ENCODE measurements around the gene COL5A3.
"Not testable (repeated sequence)": the region's sequence is repeated elsewhere in the genome, so short reads cannot be mapped to it uniquely, and the experiment has no call there.

Gene COL5A3

DNA sequence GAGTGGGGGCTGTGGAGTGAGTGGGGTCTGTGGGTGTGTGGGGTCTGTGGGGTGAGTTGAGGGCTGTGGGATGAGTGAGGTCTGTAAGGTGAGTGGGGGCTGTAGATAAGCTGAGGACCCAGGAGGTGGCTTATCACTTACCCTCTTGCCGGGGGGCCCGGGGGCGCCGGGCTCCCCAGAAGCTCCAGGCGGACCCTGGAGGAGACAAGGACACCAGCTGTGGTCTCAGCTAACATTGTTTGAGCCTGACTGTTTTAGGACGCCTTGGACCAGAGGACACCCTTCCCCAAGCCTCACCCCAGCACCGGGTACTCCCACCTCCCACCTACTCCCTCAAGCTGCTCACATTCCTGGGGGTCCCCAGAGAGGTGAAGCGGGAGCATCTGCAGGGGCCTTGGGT lies 39.8 kb downstream of the COL5A3 start:
- no peak for DNase-seq (ENCODE audit: low read depth)

DNA sequence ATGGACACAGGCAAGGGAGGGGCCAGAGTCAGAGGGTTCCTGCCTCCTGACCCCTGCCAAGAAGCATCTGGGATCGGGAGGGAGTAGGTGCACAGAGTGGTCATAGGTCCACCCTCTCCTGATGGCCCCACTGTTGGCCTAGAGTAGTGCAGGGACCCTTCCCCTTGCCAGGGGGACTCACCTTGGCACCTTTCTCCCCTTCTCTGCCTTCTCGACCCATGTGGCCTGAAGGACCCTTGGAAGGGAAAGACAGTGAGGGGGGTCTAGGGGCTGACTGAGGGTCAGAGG lies 40.7 kb downstream of the COL5A3 start:
- DNase-seq (ENCODE audit: low read depth) = no peak

GRCh38 chr19:9968820-9969687 lies 41.2 kb downstream of the COL5A3 start:
- no peak for DNase-seq (ENCODE audit: low read depth)

GRCh38 chr19:9967326-9967725 lies 43.0 kb downstream of the COL5A3 start:
- no peak for DNase-seq (ENCODE audit: low read depth)

GRCh38 chr19:9966448-9966847 lies 43.9 kb downstream of the COL5A3 start:
- DNase-seq (ENCODE audit: low read depth) = no peak

GRCh38 chr19:9966024-9966423 lies 44.3 kb downstream of the COL5A3 start:
- DNase-seq (ENCODE audit: low read depth) = no peak

GRCh38 chr19:9962623-9963290 lies 47.5 kb downstream of the COL5A3 start:
- no peak for DNase-seq (ENCODE audit: low read depth)

- no peak for DNase-seq (ENCODE audit: low read depth)
Measured at GRCh38 chr19:9961103-9961502, 49.2 kb downstream of the COL5A3 start.

DNA sequence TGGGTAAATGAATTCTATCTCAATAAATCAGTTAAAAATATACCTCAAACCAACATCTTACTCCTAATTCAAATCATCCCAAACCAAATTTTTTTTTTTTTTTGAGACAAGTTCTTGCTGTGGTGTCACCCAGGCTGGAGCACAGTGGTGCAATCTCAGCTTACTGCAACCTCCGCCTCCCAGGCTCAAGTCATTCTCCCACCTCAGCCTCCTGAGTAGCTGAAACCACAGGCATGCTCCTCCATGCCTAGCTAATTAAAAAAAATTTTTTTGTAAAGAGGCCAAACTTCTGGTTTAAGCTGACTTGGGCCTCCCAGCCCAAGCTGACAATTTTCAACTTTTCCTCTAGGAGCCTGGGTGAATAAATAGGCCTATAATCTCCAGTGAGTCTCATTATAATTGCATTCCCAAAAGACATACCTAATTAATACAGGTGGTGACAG lies 51.9 kb downstream of the COL5A3 start:
- no peak for DNase-seq (ENCODE audit: low read depth)

DNA sequence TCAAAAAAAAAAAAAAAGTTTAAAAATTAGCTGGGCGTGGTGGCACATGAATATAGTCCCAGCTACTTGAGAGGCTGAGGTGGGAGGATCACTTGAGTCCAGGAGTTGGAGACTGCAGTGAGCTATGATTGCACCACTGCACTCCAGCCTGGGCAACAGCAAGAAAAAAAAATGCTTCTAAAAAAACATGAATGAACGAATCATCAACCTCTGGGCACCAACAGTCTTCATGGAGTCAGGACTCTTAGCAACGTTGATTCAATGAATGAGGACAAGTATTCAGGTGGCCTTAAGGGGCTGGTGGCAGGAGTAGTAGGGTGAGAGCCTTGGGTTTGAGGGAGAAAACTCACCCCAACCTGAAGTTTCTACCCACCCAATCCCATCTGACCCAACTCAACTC lies 53.3 kb downstream of the COL5A3 start:
- DNase-seq (ENCODE audit: low read depth) = no peak

DNA sequence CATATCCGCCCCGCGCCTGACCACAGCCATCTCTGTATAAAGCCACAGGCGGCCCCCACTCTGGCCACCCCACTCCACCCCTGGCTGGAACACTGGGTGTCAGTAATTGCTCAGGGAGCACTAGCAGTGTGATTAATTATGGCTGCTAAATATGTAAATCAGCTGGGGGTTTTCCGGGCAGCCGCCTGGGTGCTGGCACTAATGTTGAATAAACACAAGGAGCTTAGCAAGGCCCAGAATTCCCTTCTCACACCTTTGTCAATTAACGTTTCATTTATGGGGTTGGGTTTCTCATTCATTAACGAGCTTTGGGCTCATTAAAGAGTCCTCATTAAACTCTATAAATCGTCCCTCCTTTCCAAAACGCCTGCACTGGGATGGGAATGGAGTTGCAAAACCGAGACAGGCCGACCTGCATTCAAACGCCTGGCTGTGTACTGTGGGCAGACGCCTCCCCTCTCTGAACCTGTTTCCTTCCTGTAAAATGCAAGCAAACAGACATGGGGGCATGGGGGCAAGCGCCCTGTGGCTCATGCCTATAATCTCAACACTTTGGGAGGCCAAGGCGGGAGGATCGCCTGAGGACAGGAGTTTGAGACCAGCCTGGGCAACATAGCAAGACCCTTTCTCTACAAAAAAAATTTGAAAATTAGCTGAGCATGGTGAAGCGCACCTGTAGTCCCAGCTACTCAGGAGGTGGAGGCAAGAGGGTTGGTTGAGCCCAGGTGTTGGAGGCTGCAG lies 56.3 kb downstream of the COL5A3 start:
- DNase-seq (ENCODE audit: low read depth) = no peak

- no peak for DNase-seq (ENCODE audit: low read depth)
Measured at GRCh38 chr19:9952276-9952675, 58.0 kb downstream of the COL5A3 start.

- no peak for DNase-seq (ENCODE audit: low read depth)
Measured at GRCh38 chr19:9947441-9947840, 62.9 kb downstream of the COL5A3 start.

DNA sequence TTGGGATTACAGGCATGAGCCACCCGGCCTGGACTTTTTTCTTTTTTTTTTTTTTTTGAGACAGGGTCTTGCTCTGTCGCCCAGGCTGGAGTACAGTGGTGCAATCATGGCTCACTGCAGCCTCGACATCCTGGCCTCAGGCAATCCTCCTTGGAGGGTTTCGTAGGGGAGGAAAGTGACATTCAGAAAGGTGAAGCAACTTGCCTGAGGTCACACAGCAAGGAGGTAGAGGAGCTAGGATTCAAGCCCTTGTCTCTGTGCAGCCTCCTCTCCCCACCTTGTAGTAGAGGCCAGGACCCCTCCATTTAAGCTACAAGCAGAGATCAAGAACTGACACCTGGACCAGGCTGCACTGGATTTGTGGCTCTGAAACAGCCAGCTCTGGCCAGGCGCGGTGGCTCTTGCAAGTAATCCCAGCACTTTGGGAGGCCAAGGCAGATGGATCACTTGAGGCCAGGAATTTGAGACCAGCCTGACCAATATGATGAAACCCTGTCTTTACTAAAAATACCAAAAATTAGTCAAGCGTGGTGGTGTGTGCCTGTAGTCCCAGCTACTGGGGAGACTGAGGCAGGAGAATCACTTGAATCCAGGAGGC lies 63.7 kb downstream of the COL5A3 start:
- not testable (repeated sequence) for DNase-seq (ENCODE audit: low read depth)

- no peak for DNase-seq (ENCODE audit: low read depth)
Measured at GRCh38 chr19:9945319-9945966, 64.9 kb downstream of the COL5A3 start.

GRCh38 chr19:9943744-9944143 lies 66.6 kb downstream of the COL5A3 start:
- no peak for DNase-seq (ENCODE audit: low read depth)

DNA sequence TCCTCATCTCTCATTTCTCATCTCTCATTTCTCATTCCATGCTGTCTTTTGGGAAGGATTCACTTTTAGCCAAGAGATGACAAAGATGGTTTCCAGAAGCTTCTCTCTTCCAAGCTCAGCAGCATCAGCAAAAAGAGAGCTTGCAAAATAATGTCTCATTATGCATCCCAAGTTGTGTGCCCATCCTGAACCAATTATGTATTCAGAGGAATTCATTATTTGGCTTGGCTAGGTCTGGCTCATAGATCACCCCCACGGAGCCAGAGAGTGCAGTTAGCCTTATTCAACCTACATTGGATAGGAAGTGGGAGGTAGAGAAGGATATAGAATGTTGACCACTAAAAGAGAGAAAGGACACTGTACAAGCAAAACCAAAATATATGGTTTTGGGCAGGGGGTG lies 68.6 kb downstream of the COL5A3 start:
- no peak for DNase-seq (ENCODE audit: low read depth)

DNA sequence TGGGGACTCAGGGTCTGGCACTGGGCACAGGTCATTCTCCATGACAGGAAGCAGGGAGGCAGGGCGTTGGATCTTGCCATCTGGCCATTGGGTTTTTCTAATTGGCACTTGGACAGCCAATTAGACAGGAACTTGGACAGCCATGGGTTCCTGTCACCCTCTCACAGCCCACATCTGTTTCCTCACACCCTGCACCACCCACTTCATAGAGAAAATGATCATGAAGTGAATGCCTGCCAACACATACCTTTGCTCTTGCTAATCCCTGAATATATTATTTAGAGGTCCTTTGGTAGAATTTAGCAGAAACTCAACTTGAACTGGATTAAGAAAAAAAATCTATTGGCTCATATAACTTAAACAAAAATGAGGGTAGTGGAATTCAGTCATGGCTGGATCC lies 69.1 kb downstream of the COL5A3 start:
- DNase-seq (ENCODE audit: low read depth) = no peak

GRCh38 chr19:9940778-9941177 lies 69.5 kb downstream of the COL5A3 start:
- DNase-seq (ENCODE audit: low read depth) = no peak

GRCh38 chr19:9939301-9939913 lies 70.9 kb downstream of the COL5A3 start:
- no peak for DNase-seq (ENCODE audit: low read depth)

GRCh38 chr19:9937001-9937411 lies 73.3 kb downstream of the COL5A3 start:
- DNase-seq (ENCODE audit: low read depth) = no peak

All from stimulated activated CD8-positive, alpha-beta memory T cell treated with anti-CD3 and anti-CD28 coated beads, Interleukin-7, amount 100 ng/mL, for 24 hours (primary cell).